Suprapubic skin (tissue), 3 donors: ENCODE data around the gene LIPC.

Experiments
- POLR2AphosphoS5 ChIP-seq, 3 donors: sonication (generic); formaldehyde crosslinking; IDR thresholded peaks; one replicate each; pipeline ENCODE4 v1.6.1; 2017; ENCODE audit warnings: antibody characterized with exemption in 3 of 3
- TF ChIP-seq, protein P1 (sequence below), 2 donors: fragments of 200-600 bp in 1 of 2; fragments of 450-650 bp in 1 of 2; sonication (generic) in 1 of 2; IDR thresholded peaks; one replicate each; pipeline ENCODE4 v1.5.1; 2016 to 2019; ENCODE audit warnings: antibody characterized with exemption in 2 of 2, mild to moderate bottlenecking in 1 of 2, moderate library complexity in 1 of 2

DNA sequence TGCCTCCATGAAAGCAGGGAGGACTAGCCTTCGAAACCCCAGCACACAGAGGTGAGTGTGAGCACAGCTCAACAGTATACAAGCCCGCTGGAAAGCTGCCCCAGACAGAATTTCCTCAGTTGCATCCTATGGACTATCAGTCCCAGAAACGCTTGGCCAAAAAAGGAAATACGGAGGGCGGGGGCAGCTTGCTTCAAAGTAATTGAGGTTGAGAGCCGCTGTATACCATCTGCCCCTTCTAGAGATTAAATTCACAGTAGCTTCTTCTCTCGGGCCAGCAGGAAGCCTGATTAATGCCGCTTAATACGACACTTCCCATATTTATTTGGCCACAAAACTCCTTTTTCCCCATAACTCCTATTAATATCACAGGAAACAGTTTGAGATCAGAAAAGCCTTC, 88.7 kb downstream of the LIPC start:
- TF ChIP-seq, protein P1, sequence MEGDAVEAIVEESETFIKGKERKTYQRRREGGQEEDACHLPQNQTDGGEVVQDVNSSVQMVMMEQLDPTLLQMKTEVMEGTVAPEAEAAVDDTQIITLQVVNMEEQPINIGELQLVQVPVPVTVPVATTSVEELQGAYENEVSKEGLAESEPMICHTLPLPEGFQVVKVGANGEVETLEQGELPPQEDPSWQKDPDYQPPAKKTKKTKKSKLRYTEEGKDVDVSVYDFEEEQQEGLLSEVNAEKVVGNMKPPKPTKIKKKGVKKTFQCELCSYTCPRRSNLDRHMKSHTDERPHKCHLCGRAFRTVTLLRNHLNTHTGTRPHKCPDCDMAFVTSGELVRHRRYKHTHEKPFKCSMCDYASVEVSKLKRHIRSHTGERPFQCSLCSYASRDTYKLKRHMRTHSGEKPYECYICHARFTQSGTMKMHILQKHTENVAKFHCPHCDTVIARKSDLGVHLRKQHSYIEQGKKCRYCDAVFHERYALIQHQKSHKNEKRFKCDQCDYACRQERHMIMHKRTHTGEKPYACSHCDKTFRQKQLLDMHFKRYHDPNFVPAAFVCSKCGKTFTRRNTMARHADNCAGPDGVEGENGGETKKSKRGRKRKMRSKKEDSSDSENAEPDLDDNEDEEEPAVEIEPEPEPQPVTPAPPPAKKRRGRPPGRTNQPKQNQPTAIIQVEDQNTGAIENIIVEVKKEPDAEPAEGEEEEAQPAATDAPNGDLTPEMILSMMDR (IDR thresholded peaks at IDR 0.05): no peak
- TF ChIP-seq POLR2AphosphoS5 (IDR thresholded peaks at IDR 0.05): no peak
